Ascending aorta (tissue), 2 donors: ENCODE measurements around the gene NPAS3. TPM values are rescaled to one million over a fixed set of nuclear protein-coding genes. Genes with fewer than 3 reads are reported as not detected.

ENCODE experiments used
- DNase-seq, 2 donors: peaks; one replicate each; pipeline ENCODE4 v3.0.0-alpha.2; 2019; ENCODE audit warnings: low spot score in 2 of 2
- H3K27ac ChIP-seq, 2 donors: fragments of 200-600 bp; sonication (generic); one replicate each; pipeline ENCODE4 v1.5.1; 2016 to 2017; ENCODE audit warnings: mild to moderate bottlenecking in 1 of 2
- H3K27me3 ChIP-seq: fragments of 200-600 bp; sonication (generic); one replicate; pipeline ENCODE4 v1.5.1; 2017
- H3K36me3 ChIP-seq, 2 donors: fragments of 200-600 bp; sonication (generic); one replicate each; pipeline ENCODE4 v1.5.1; 2016
- H3K4me1 ChIP-seq, 2 donors: fragments of 200-600 bp; sonication (generic); one replicate each; pipeline ENCODE4 v1.5.1; 2016 to 2017; ENCODE audit warnings: mild to moderate bottlenecking in 1 of 2
- H3K4me3 ChIP-seq, 2 donors: fragments of 200-600 bp; sonication (generic); one replicate each; pipeline ENCODE4 v1.5.1; 2016 to 2017; ENCODE audit warnings: mild to moderate bottlenecking in 1 of 2
- H3K9me3 ChIP-seq, 2 donors: fragments of 200-600 bp; sonication (generic); one replicate each; pipeline ENCODE4 v1.5.1; 2016
- CTCF ChIP-seq, 3 experiments: fragments of 200-600 bp in 2 of 3; fragments of 450-650 bp in 1 of 3; sonication (generic) in 2 of 3; IDR thresholded peaks; one replicate each; pipeline ENCODE4 v1.5.1; 2016 to 2019; ENCODE audit warnings: antibody characterized with exemption in 3 of 3, mild to moderate bottlenecking in 1 of 3, moderate library complexity in 1 of 3
- intact Hi-C: fragments of 100-400 bp; cut with DNase I; formaldehyde crosslinking; loops from one replicate; pipeline ENCODE4 v1.15.1; 2023
- total RNA-seq: library from RNA; depleted of rRNA; stranded (reverse); fragments of >200 nt; gene quantifications from one replicate; pipeline ENCODE4 v1.1.0, GENCODE V29; 2016

NPAS3 gene
- total RNA-seq, 1 donor from 2014 or later: not detected

GRCh38 chr14:33808187-33808586, 869.5 kb downstream of the NPAS3 start:
- Histone ChIP-seq H3K27ac (no peak overlapping the region), H3K4me3 (no peak overlapping the region), H3K36me3 (no peaks in the 10 kb centered on the region), H3K27me3 (no peaks in the 10 kb centered on the region), H3K9me3 (no peaks in the 10 kb centered on the region), H3K4me1 (no peaks in the 10 kb centered on the region)
- DNase-seq: no peak
- no peak for TF ChIP-seq CTCF (IDR thresholded peaks at IDR 0.05)
- intact Hi-C loops: no loop called here

GRCh38 chr14:33809396-33809981, 870.8 kb downstream of the NPAS3 start:
- Histone ChIP-seq H3K36me3 (no peaks in the 10 kb centered on the region), H3K4me1 (no peaks in the 10 kb centered on the region), H3K9me3 (no peaks in the 10 kb centered on the region), H3K27me3 (no peaks in the 10 kb centered on the region), H3K4me3 (no peak overlapping the region), H3K27ac (no peak overlapping the region)
- no peak for DNase-seq
- intact Hi-C loops: no loop called here
- no peak for TF ChIP-seq CTCF (IDR thresholded peaks at IDR 0.05)

GRCh38 chr14:33810308-33810707, 871.6 kb downstream of the NPAS3 start:
- H3K36me3 ChIP-seq: no peaks in the 10 kb centered on the region
- H3K27ac ChIP-seq: no peak overlapping the region
- no peaks in the 10 kb centered on the region for H3K27me3 ChIP-seq
- TF ChIP-seq CTCF (IDR thresholded peaks at IDR 0.05): no peak
- no peaks in the 10 kb centered on the region for H3K9me3 ChIP-seq
- H3K4me1 ChIP-seq: no peaks in the 10 kb centered on the region
- intact Hi-C loops: no loop called here
- DNase-seq: no peak
- no peak overlapping the region for H3K4me3 ChIP-seq

- intact Hi-C loops: no loop called here
- Histone ChIP-seq H3K4me1 (no peaks in the 10 kb centered on the region), H3K36me3 (no peaks in the 10 kb centered on the region), H3K4me3 (no peak overlapping the region), H3K27ac (no peak overlapping the region), H3K27me3 (no peaks in the 10 kb centered on the region), H3K9me3 (no peaks in the 10 kb centered on the region)
- TF ChIP-seq CTCF (IDR thresholded peaks at IDR 0.05): no peak
- DNase-seq: no peak
Measured at GRCh38 chr14:33811721-33812120, 873.0 kb downstream of the NPAS3 start.

GRCh38 chr14:33812181-33812580, 873.5 kb downstream of the NPAS3 start:
- no peak overlapping the region for H3K27ac ChIP-seq
- H3K27me3 ChIP-seq: no peaks in the 10 kb centered on the region
- intact Hi-C loops: no loop called here
- no peak for DNase-seq
- H3K36me3 ChIP-seq: no peaks in the 10 kb centered on the region
- no peaks in the 10 kb centered on the region for H3K9me3 ChIP-seq
- no peaks in the 10 kb centered on the region for H3K4me1 ChIP-seq
- no peak overlapping the region for H3K4me3 ChIP-seq
- no peak for TF ChIP-seq CTCF (IDR thresholded peaks at IDR 0.05)

- intact Hi-C loops: no loop called here
- TF ChIP-seq CTCF (IDR thresholded peaks at IDR 0.05): no peak
- Histone ChIP-seq H3K36me3 (no peaks in the 10 kb centered on the region), H3K27ac (no peak overlapping the region), H3K9me3 (no peaks in the 10 kb centered on the region), H3K4me1 (no peaks in the 10 kb centered on the region), H3K4me3 (no peak overlapping the region), H3K27me3 (no peaks in the 10 kb centered on the region)
- no peak for DNase-seq
Measured at GRCh38 chr14:33812601-33813000, 873.9 kb downstream of the NPAS3 start.
